Iris pigment epithelial cell (primary cell): ENCODE data around the gene NPAS3.

ENCODE experiments used
- DNase-seq: peaks from one replicate; pipeline ENCODE4 v3.0.0-alpha.2; 2011; ENCODE audit warnings: low read depth

The NPAS3 gene

DNA sequence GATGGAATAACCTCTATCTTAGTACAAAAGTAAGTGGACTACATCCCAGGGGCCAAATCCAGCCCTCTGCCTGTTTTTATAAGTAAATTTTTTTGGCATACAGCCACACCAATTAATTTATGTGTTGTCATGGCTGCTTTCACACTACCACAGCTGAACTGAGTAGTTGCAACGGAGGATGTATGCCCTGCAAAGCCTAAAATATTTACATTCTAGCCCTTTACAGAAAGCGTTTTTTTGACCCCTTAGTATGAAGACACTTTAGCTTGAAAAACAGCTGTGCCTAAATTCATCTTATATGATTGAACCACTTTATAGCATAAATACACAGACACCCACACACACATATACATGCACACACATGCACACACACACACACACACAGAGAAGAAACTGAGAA, 510.6 kb downstream of the NPAS3 start:
- no peak for DNase-seq

- DNase-seq = no peak
Observed at GRCh38 chr14:33449703-33450395, 511.2 kb downstream of the NPAS3 start.

DNA sequence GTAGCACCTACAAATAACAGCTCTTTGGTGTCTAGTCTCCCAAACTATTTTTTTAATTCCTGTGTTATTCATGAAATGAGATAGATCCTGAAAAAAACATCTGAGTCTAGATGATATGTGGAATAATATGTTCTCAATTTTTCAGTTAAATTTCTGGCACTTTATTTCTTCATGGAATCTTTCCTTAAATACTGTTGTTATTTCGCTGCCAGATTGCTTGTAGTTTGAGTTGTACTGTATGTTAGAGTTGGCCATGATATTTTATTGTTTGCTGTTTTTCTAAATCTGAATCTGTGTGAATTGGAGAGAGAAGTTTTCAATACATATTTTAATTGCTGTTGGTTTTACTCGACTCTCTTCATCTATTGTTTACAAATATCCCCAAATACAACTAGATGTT, 511.7 kb downstream of the NPAS3 start:
- no peak for DNase-seq

DNA sequence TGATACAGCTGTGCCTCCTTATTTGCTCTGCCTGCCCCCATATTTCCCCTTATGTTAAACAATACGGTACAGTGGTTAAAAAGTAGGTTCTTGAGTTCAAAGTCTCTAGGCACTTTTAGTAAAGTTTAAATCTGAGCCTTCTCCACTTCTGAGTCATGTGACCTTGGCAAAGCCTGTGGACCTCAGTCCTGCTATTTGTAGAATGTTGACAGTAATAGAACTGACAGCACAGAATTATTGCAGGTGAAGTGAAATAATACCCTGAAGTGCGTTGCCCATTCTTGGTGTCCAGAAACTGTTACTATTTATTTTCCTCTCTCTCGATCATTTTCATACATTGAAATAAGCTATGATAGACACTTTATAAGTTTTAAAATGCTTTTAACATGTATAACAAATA, 512.5 kb downstream of the NPAS3 start:
- peak; percentile 41 for DNase-seq

DNA sequence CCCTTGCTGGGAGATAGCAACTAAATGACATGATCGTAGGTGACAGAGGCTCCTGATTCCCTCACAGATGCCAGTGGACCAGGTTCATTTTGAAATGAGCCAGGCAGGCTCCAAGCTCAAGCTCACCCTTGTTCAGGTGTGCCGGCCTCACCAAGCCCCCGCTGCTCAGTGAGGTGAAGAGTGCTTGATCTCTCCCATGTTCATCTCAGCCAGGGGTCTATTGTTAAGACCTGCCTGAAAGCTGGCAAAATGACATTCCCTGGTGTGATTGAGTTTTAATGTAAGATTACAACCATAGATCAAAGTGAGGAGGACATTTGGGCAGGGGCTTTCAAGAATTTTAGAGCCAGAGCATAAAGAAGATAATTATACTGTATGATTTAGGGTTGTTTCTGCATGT, 514.3 kb downstream of the NPAS3 start:
- no peak for DNase-seq

DNA sequence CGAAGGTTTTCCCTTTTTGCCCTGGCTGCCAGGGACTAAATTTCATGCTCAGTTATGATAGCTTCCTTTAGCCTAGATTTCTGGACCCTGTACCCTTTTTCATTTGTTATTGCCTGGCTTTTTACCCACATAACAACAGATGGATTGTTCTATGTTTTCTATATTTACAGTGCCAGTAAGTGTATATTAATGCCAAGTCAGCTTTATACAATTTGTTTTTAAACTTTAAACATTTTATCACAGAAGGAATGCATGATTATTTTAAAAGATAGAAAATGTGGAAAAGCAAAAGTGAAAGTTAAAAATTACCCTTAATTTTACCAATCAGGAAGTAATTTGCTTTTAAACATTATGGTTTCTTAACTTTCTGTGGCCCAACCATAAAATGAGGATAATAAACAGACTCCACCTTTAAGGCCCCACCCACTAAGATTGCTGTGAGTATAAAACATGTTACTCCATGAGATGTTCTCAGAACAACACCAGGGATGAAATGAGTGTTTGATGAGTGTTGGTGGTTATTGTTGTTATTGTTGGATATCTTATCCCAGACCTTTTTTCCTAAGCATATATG, 515.4 kb downstream of the NPAS3 start:
- peak; percentile 27 for DNase-seq

GRCh38 chr14:33454707-33455106, 516.0 kb downstream of the NPAS3 start:
- DNase-seq = no peak

DNA sequence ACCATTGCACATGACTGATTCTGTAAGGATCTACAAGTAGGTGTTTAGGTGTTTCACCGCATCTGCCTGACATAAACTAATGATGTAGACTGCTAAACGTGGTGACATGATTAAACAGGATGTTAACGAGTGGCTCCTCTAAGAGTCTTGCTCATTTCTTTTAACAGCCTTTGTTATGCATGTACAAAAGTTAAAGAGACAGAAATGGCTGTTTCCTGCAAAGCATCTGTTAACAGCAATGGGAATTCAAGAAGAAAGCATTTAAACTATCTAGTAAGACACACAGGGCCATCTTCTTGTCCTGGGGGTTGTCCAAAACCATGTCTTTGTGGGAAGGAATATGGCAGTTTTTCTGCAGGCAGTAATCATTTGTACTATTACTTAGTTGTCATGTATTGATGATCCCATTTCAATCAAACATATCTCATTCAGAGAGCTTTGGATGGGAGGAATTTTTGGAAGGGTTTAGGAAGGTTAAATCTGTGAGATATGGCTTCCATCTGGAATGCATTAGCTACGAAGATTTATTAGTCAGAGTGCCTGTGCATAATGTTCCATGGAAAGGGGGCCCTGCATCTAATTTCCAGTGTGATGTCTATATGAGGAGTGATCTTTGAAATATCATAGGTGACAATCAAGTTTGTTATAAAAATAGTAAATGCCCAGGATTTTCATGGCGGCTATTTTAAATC, 517.1 kb downstream of the NPAS3 start:
- no peak for DNase-seq

DNA sequence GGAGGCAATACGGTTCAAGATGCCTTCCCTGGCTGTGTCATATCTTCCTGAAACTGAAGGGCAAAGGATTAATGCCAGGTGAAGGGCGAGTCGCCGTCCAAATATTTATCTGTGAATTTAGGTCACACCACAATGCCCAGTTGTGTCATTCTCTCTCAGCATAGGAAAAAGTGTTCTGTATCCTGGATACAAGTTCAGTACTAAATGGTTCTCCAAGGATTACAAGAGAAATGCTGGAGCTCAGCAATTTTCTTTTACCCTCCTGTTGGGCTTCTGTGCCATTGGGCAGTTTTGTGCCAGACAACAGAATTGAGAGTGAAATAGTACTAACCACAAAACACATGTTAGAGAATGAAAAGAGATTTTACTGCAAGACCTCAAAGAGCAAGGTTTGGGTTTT, 518.3 kb downstream of the NPAS3 start:
- DNase-seq = no peak

- no peak for DNase-seq
Observed at GRCh38 chr14:33457617-33458016, 518.9 kb downstream of the NPAS3 start.

GRCh38 chr14:33460164-33460563, 521.5 kb downstream of the NPAS3 start:
- DNase-seq = no peak

GRCh38 chr14:33461036-33461435, 522.4 kb downstream of the NPAS3 start:
- no peak for DNase-seq

DNA sequence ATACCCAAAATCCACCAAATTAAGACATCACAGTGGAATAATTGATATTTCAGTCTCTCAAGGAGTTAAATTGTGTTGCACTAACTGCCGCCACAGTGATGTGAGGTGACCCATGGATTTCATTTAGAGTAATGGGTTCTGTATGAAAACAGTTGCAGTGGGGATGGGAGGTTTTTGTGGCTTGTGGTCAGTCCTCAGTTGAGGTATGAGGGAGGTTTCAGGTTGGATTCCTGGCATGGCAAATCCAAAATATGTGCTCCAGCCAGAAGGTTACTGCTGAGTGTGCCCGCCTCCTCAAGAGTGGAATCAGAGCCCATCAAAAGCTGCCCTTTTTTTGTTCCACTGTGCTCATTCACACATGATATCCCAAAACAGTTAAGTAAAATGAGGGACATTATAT, 525.1 kb downstream of the NPAS3 start:
- no peak for DNase-seq

DNA sequence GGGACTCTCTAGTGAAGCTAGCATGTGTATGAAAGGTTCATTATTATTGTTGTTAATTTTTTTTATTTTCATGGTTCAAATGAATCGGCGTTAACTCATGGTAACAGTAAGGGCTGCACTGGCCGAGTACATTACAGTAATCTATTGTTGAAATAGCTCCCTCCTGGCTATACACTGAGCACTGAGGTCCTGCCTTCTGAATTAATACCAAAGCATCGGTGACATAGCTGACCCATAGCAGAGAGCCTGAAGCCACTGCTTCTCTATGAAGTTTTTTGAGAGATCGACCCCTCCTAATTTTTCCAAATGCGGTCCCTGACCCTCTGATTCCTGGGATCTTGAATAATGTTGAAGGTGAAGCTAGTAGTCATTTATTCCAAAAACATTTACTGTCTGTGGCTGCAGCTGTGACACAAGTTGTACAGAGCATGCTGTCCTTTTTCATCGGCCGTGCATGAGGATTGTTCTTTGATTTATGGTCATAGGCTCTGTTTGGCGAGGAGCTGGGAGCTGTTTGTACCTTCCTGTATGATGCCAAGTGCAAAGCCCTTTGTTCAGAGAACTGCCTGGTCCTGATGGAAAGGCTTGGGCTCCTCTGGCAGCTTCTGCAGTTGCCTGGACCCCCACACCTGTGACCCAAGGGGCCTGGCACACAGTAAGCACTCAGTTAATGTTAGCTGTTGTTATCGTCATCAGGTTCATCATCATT, 525.7 kb downstream of the NPAS3 start:
- no peak for DNase-seq

GRCh38 chr14:33465846-33466700, 527.4 kb downstream of the NPAS3 start:
- DNase-seq = peak; percentile 76

- no peak for DNase-seq
Observed at GRCh38 chr14:33467971-33468370, 529.3 kb downstream of the NPAS3 start.

- DNase-seq = no peak
Observed at GRCh38 chr14:33469898-33470297, 531.2 kb downstream of the NPAS3 start.

DNA sequence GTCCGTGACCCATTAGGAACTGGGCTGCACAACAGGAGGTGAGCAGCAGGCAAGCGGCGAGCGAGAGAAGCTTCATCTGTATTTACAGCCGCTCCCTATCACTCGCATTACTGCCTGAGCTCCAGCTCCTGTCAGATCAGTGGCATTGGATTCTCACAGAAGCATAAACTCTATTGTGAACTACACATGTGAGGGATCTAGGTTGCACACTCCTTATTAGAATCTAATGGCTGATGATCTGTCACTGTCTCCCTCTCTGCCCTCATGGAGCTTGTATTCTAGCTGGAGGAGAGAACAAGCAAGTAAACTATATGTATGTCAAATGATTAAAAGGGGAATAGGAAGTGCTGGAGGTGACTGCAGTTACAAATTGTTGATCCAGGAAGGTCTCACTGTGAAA, 533.1 kb downstream of the NPAS3 start:
- no peak for DNase-seq

- peak; percentile 40 for DNase-seq
Observed at GRCh38 chr14:33475623-33476022, 536.9 kb downstream of the NPAS3 start.

DNA sequence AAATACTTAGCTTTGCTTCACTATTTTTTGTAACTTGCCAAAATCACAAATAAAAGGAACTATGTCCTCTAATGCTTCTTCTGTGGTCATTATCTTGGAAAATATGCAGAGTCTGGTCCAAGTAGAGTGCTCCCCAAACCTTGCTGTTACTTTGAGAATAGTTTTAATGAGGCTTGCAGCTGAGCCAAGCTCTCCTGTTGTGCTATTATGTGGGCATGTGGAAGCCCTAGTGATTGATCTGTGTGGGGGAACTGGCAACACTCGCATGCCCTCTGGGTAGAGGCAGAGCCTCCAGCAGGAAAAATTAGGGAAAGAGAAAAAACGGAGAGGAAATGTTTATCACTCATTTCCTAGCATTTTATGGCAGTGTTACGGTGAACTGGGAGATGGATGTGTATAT, 539.1 kb downstream of the NPAS3 start:
- no peak for DNase-seq

DNA sequence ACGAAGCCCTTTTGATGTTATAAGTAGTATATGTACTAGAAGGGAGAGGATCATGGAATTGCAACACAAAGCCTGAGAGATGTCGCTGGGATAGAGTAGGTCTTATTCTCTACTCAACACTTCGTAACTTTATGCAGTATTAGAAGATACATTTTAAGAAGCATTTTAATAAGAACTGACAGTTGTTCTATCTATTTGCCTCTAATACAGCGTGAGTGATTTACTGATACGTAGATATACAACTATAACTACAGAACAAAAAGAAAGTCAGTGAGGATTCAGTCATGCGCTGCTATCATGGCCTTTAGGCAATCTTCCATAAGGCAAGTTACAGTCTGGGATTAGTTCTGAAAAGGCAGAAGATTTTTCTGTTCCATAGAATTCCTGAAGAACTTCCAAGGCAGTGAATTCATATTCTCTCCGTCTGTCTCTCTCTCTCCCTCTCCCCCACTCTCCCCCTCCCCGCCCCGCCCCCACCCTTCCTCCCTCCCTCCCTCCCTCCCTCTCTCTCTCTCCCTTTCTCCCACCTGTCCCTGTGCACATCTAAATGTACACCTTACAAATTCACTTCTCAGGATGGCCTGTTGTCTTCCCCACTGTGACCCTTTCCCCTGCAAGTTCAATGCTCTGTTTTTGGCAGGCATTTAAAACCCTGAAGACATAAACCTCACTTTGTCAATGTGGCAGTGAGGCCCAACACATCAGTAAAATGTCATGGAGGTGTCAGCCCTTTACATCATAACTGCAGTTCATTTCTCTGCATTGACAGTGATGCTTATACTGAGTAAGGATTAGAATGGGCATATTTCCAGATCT, 541.6 kb downstream of the NPAS3 start:
- no peak for DNase-seq
